Keratinocyte (primary cell): ENCODE measurements around the gene EYA4.

Source experiments
- EZH2 ChIP-seq: IDR thresholded peaks from one replicate; pipeline ENCODE4 v1.6.1; 2012; ENCODE audit warnings: inconsistent platforms, mild to moderate bottlenecking, low read length, moderate library complexity
- TF ChIP-seq, protein P1 (sequence below), 3 experiments: IDR thresholded peaks in 1 of 3; conservative IDR thresholded peaks in 1 of 3; optimal IDR thresholded peaks in 1 of 3; 2 replicates in 2 of 3; 3 replicates in 1 of 3; pipeline versions ENCODE3 to v1.5.1; 2011; ENCODE audit warnings: low read length in 3 of 3, mild to moderate bottlenecking in 3 of 3, moderate library complexity in 2 of 3, control low read depth in 1 of 3, inconsistent platforms in 1 of 3; ENCODE audit not compliant: insufficient read depth in 2 of 3; ENCODE audit errors: extremely low read depth in 1 of 3

DNA sequence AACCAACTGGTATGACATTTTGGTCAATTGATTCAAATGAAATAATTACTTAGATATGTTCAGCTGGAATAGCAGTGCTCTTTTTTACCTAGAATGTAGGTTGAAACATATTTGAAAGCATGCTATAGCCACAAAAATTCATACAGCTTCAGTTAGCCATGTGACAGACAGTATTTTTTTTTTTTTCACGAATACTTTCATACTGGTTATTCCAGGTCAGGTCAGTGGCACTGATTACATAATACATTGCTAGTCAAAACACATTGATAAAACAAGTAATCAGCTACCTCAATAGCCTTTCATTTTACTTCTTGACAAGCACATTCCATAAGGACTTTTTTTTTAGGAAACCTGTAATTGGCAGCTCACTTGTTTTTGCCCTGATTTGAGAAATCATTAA is 222.6 kb downstream of the EYA4 start:
- TF ChIP-seq, protein P1, sequence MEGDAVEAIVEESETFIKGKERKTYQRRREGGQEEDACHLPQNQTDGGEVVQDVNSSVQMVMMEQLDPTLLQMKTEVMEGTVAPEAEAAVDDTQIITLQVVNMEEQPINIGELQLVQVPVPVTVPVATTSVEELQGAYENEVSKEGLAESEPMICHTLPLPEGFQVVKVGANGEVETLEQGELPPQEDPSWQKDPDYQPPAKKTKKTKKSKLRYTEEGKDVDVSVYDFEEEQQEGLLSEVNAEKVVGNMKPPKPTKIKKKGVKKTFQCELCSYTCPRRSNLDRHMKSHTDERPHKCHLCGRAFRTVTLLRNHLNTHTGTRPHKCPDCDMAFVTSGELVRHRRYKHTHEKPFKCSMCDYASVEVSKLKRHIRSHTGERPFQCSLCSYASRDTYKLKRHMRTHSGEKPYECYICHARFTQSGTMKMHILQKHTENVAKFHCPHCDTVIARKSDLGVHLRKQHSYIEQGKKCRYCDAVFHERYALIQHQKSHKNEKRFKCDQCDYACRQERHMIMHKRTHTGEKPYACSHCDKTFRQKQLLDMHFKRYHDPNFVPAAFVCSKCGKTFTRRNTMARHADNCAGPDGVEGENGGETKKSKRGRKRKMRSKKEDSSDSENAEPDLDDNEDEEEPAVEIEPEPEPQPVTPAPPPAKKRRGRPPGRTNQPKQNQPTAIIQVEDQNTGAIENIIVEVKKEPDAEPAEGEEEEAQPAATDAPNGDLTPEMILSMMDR (optimal IDR thresholded peaks at IDR 0.05 in 1 of 3, IDR thresholded peaks at IDR 0.05 in 1 of 3, conservative IDR thresholded peaks at IDR 0.05 in 1 of 3; ENCODE audit: extremely low read depth in 1 of 3, insufficient read depth in 2 of 3, low read length in 3 of 3) = no peak
- TF ChIP-seq EZH2 = no peak
